K562 (cell line): Measurements from ENCODE around the gene TRAK1.

Experiments
- TCF7 ChIP-seq: sonication (generic); IDR thresholded peaks from 2 replicates; pipeline ENCODE4 v1.6.1; 2016; ENCODE audit warnings: antibody characterized with exemption, borderline replicate concordance
- TF ChIP-seq, protein P1 (sequence below): fragments of 450-650 bp; IDR thresholded peaks from one replicate; pipeline ENCODE4 v1.6.1; 2018; ENCODE audit warnings: mild to moderate bottlenecking, moderate library complexity; ENCODE audit not compliant: partially characterized antibody
- TF ChIP-seq, protein P2 (sequence below): fragments of 450-650 bp; formaldehyde crosslinking; IDR thresholded peaks from 2 replicates; pipeline ENCODE4 v1.4.0; 2020; ENCODE audit warnings: mild to moderate bottlenecking, moderate library complexity

DNA sequence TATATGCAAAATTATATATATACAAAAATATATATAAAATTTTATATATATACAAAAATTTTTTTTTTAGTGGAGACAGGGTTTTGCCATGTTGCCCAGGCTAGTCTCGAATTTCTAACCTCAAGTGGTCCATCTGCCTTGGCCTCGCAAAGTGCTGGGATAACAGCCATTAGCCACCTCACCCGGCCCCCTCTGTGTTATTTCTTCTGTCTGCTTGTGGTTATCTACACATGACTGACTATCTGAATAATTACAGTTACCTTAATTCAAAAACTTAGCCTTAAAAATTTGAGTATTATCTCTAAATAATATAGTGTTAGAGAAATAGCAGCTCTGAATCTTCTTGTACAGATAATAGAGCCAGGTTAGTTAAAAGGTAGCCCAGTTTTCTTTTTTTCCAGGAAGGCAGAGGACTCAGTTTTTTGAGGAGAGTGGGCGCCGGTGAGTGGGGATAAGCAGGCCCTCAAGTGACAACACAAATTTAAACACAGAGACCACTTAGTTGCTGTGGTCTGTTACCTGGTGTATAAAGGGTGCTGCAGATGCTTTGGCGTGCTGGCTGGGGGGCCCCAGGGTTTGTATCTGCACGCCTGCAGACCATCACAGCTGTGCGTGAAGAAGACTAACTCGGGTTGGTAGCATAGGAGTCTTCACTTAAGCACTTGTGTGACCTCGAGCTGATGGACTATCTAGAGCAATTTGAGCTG lies 83.7 kb downstream of the TRAK1 start:
- TF ChIP-seq, protein P1, sequence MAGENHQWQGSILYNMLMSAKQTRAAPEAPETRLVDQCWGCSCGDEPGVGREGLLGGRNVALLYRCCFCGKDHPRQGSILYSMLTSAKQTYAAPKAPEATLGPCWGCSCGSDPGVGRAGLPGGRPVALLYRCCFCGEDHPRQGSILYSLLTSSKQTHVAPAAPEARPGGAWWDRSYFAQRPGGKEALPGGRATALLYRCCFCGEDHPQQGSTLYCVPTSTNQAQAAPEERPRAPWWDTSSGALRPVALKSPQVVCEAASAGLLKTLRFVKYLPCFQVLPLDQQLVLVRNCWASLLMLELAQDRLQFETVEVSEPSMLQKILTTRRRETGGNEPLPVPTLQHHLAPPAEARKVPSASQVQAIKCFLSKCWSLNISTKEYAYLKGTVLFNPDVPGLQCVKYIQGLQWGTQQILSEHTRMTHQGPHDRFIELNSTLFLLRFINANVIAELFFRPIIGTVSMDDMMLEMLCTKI, result no peak
- TF ChIP-seq, protein P2, sequence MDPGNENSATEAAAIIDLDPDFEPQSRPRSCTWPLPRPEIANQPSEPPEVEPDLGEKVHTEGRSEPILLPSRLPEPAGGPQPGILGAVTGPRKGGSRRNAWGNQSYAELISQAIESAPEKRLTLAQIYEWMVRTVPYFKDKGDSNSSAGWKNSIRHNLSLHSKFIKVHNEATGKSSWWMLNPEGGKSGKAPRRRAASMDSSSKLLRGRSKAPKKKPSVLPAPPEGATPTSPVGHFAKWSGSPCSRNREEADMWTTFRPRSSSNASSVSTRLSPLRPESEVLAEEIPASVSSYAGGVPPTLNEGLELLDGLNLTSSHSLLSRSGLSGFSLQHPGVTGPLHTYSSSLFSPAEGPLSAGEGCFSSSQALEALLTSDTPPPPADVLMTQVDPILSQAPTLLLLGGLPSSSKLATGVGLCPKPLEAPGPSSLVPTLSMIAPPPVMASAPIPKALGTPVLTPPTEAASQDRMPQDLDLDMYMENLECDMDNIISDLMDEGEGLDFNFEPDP (CRISPR knock-in tag), result no peak
- TF ChIP-seq TCF7, result no peak
